ENCODE results near the gene AWAT2.
"Not testable (repeated sequence)": the region's sequence is repeated elsewhere in the genome, so short reads cannot be mapped to it uniquely, and the experiment has no call there.

The AWAT2 gene

DNA sequence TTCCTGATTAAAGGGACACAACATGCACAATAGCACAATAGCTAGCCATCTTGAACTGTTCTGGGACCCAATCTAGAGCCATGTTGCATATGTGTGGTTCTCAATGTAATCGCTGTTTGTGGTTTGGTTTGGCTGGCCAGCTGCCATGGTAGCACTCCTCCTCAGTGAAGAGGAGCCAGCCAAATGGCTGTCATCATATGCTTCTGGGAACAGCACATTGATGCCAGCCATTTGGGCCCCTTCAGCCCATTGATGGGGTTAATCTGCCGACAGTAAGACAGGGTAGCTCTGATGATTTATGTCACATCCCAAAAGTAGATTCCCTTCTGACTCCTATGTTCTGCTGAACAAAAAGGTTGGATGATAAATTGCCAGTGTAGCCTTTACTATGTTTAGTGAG, 48.5 kb downstream of the AWAT2 start:
- DNase-seq (ENCODE audit: low spot score): no peak

DNA sequence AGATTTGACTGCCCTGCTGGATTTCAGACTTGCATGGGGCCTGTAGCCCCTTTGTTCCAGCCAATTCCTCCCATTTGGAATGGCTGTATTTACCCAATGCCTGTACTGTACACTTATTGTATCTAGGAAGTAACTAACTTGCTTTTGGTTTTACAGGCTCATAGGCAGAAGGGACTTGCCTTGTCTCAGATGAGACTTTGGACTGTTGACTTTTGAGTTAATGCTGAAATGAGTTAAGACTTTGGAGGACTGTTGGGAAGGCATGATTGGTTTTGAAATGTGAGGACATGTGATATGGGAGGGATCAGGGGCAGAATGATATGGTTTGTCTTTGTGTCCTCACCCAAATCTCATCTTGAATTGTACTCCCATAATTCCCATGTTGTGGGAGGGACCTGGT, 51.4 kb downstream of the AWAT2 start:
- DNase-seq (ENCODE audit: low spot score): not testable (repeated sequence)

DNA sequence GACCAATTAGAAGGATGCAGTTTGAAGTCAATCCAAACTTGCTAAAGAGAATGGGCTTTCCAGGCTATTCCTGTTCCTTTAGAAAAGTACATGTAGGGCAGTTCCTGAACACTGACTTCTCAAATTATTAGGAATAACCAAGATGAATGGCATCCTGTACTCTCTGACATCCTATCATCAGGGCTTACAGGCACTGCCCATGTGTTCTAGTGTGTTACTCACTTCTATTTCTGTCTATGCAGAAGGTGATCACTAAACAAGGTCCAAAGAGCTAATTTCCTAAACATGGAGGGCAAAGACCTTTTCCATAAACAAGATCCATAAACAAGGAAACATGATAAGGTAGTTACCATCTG, 53.6 kb downstream of the AWAT2 start:
- DNase-seq (ENCODE audit: low spot score): no peak

DNA sequence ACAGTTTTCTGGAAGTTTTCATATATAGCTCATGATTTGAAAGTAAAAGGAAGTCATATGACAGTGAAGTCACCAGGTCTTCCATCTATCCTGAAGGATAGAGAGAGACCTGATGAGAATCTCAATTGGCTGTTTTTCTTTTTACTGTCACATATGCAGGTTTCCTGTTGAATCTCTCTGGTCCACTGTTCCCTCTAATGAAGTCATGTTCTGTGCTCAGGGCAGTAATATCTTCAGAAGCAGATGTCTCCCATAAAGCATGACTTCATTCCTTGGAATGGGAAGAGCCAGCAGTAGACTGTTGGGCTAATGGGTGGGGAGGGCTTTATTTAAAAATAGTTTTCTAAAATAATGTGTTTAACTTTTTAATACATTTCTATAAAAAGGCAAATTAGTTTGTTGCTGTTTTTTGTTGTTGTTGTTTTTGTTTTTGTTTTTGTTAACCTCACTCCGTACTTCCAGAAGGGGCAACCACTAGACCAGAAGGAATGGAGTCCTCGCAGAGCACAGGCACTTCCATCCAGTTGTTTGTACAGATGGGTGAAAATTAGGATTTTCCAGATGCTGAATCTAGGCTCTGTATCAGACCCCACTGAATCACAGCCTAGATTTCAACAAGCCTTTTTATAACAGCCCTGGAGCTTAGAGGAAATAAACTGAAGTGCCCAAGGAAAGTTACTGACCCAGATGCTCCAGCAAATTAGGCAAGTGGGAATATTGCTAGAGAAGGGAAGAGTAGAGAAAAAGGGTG, 54.2 kb downstream of the AWAT2 start:
- no peak for DNase-seq (ENCODE audit: low spot score)

DNA sequence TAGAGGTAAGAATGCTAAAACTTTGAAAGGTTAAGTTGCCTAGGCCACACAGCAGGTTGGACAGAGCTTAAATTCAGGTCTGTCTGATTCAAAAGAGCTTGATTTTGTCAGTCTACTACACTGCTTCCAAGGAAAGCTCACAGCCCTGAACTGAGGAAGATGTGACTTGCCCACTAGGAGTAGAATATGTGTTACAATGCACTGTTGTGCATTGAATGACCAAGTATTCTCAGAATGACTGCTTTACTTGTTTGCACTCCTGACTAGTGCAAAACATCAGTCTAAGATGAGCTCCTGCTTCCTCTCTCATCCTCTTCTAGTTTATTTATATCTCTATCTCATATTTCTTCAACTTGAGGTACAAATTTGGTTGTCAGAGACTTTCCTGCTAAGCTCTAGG, 56.2 kb downstream of the AWAT2 start:
- DNase-seq (ENCODE audit: low spot score): no peak

DNA sequence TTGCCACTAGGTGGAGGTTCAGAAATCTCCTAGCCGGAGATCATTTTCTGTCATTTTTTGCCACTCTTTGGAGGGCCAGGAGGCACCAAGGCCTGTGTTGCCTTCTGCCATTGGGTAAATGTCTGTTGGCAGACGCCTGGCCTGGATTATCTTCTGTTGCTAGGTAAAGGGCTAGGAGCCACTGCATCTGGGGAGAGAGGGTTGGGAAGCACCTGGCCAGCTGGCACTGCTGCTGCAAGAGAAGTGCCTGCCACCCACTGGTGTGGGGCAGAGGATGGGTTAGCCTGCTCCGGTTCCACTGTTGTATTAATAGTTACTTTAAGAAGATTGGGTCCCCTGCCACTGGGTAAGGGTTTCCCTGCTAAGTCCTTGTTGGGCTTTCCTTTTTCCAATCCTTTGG, 58.1 kb downstream of the AWAT2 start:
- DNase-seq (ENCODE audit: low spot score): no peak

All from left forelimb (tissue), 1 donor.